Kidney (tissue), 14 donors: Measurements from ENCODE around the gene ACVR1B. TPM values are rescaled to one million over a fixed set of nuclear protein-coding genes. Genes with fewer than 3 reads are reported as not detected.

Experiments
- DNase-seq, 5 donors: peaks; one replicate each; pipeline ENCODE4 v3.0.0-alpha.2; 2013 to 2020
- FAIRE-seq: peaks from 2 replicates; lab custom pipeline; 2012; peaks lifted over from hg19 to GRCh38; lab: Jason Lieb, UNC
- H3K27ac ChIP-seq, 2 donors: one replicate each; pipeline ENCODE4 v1.7.0; 2013; ENCODE audit warnings: low read depth in 2 of 2, low read length in 2 of 2, inconsistent platforms in 1 of 2
- H3K27me3 ChIP-seq: one replicate; pipeline ENCODE4 v1.7.1; 2013; ENCODE audit warnings: low read length, inconsistent platforms; ENCODE audit not compliant: control insufficient read depth, insufficient read depth
- H3K36me3 ChIP-seq, 3 donors: one replicate each; pipeline versions ENCODE4 v1.7.0 to v1.7.1; 2013; ENCODE audit warnings: low read length in 3 of 3, control low read depth in 1 of 3, inconsistent platforms in 1 of 3; ENCODE audit not compliant: insufficient read depth in 3 of 3, control insufficient read depth in 2 of 3
- H3K4me1 ChIP-seq, 3 donors: one replicate each; pipeline versions ENCODE4 v1.7.0 to v1.7.1; 2013; ENCODE audit warnings: low read length in 3 of 3, inconsistent platforms in 1 of 3, low read depth in 1 of 3; ENCODE audit not compliant: control insufficient read depth in 2 of 3, insufficient read depth in 2 of 3
- H3K4me3 ChIP-seq, 3 donors: one replicate each; pipeline versions ENCODE4 v1.7.0 to v1.8.1; 2013; ENCODE audit warnings: low read length in 3 of 3, control low read depth in 1 of 3, inconsistent platforms in 1 of 3
- H3K9ac ChIP-seq, 3 donors: one replicate each; pipeline versions ENCODE4 v1.7.0 to v1.7.1; 2013; ENCODE audit warnings: low read length in 3 of 3, control low read depth in 1 of 3, inconsistent platforms in 1 of 3
- H3K9me3 ChIP-seq, 3 donors: one replicate each; pipeline versions ENCODE4 v1.7.0 to v1.7.1; 2013; ENCODE audit warnings: low read length in 3 of 3, control low read depth in 1 of 3, inconsistent platforms in 1 of 3; ENCODE audit not compliant: control insufficient read depth in 2 of 3, insufficient read depth in 1 of 3
- intact Hi-C: fragments of 100-400 bp; cut with DNase I; formaldehyde crosslinking; loops from one replicate; pipeline ENCODE4 v1.11.1; 2022
- polyA plus RNA-seq: library from polyadenylated mRNA; stranded (reverse); fragments of 350-450 nt; fragmentation: Illumina TruSeq; extraction: RNeasy Lipid Tissue Mini Kit (QIAGEN cat#74804); gene quantifications from one replicate; pipeline ENCODE4 v1.2.3, GENCODE V29; 2014; ENCODE audit warnings: low read depth, low replicate concordance; ENCODE audit not compliant: insufficient read depth
- total RNA-seq: library from RNA; stranded (reverse); fragmentation: NEBNext Ultra II Directional; extraction: Animal tissue kit (Norgen Biotek cat#: 25700); gene quantifications from one replicate; pipeline ENCODE4 v1.2.1, GENCODE V29; 2021
- TF ChIP-seq, protein P1 (sequence below): IDR thresholded peaks from 3 replicates; pipeline ENCODE4 v1.5.1; 2012; ENCODE audit warnings: mild to moderate bottlenecking, moderate library complexity, borderline replicate concordance; ENCODE audit not compliant: insufficient read depth; ENCODE audit errors: extremely low read depth
- donor health status: control.
- donor health status: control.
- donor health status: control.
- donor health status: control.
- donor health status: control.
- donor health status: DM: yes; HTN: yes; CAD: no.
- donor health status: Normal renal cell carcinoma (clear cell type).

The ACVR1B gene
- total and polyA plus RNA-seq, 2 donors from 2014 or later: 30.6 to 95.5 TPM

DNA sequence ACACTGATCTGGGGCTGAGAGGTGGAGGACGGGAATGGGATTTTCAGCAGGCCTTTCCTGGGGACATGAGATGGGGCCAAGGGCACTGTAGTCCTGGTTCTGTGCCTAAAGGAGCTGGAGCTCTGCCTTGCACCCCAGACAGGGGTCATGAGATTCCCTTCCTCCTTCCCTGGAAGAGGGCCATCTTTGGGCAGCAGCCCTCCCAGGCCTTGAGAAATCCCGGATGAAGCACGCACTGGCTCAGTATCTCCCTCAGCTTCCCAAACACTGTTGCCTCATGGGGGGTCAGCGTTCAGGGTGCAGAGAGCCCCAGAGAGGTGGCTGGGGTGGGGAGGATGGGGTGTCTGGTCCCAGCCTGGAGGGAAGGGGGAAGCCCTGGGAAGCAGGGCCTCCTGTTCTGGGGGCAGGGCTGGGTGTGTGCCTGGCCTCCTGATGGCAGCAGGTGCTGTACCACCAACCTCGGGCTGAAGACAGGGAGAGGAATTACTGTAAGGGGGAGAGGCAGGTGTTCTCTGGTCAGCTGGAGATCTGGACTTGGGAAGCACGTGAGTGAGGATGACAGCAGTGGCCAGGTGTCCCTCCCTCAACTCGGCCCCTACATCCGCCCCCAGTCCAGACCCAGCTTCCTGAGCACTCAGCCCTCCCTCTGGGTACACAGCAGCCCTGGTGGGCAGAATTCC is 91.3 kb downstream of the ACVR1B start:
- Histone ChIP-seq H3K9ac (no peak overlapping the region), H3K27me3 (no peaks in the 10 kb centered on the region), H3K27ac (peak overlapping the region in 1 of 2 donors; percentile 79), H3K4me1 (peaks cover 0 to 28% (median 4%) of the 10 kb centered on the region in 3 donors), H3K4me3 (no peak overlapping the region), H3K36me3 (no peaks in the 10 kb centered on the region), H3K9me3 (no peaks in the 10 kb centered on the region)
- FAIRE-seq: no peak
- TF ChIP-seq, protein P1, sequence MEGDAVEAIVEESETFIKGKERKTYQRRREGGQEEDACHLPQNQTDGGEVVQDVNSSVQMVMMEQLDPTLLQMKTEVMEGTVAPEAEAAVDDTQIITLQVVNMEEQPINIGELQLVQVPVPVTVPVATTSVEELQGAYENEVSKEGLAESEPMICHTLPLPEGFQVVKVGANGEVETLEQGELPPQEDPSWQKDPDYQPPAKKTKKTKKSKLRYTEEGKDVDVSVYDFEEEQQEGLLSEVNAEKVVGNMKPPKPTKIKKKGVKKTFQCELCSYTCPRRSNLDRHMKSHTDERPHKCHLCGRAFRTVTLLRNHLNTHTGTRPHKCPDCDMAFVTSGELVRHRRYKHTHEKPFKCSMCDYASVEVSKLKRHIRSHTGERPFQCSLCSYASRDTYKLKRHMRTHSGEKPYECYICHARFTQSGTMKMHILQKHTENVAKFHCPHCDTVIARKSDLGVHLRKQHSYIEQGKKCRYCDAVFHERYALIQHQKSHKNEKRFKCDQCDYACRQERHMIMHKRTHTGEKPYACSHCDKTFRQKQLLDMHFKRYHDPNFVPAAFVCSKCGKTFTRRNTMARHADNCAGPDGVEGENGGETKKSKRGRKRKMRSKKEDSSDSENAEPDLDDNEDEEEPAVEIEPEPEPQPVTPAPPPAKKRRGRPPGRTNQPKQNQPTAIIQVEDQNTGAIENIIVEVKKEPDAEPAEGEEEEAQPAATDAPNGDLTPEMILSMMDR: no peak
- intact Hi-C loops: no loop called here
- DNase-seq: no peak

DNA sequence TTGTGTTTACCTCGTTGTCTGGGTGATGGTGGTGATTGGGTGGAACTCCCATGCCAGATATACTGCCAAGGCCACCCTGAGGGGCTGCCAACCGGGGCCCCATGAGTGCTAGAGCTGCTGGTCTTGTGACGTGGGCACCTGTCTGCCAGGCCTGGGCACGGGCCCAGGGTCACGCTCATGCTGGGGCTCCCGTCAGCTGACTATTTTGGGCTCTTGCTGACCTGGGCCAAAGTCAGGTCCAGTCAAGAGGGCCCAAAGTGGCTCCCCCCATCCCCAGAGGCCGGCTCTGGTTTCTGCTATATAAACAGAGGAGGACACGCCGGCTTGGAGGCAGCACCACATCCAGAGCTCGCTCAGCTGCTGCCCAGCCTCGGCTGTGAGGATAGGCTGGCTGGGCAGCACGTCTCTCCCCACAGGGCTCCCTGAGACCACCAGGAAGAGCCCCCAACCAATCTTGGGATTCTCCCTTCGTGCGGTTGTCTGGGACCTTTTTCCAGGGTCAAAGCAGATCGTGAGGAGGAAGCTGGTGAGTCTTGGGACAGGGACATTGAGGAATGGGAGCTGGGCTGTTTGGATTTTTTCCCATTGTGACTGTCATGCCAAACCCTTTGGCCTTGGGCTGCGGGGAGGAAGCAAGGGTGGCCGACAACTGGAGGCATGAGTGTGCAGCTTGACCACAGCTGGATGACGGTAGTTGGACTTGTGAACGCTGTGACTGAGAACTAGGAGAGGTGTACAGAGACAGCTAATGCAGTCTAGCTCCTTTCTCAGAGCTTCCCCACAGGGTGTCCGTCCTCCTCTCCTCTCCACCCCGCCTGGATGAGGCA is 92.1 kb downstream of the ACVR1B start:
- H3K27me3 ChIP-seq: no peaks in the 10 kb centered on the region
- TF ChIP-seq, protein P1: no peak
- DNase-seq (no peak), FAIRE-seq (no peak)
- H3K9me3 ChIP-seq: no peaks in the 10 kb centered on the region
- peak overlapping the region; percentile 79 to 87 for H3K27ac ChIP-seq
- peak overlapping the region in 1 of 3 donors; percentile 66 for H3K9ac ChIP-seq
- H3K4me1 ChIP-seq: peaks cover 0 to 25% (median 4%) of the 10 kb centered on the region in 3 donors
- peak overlapping the region in 1 of 3 donors; percentile 28 for H3K4me3 ChIP-seq
- intact Hi-C loops: no loop called here
- H3K36me3 ChIP-seq: no peaks in the 10 kb centered on the region

DNA sequence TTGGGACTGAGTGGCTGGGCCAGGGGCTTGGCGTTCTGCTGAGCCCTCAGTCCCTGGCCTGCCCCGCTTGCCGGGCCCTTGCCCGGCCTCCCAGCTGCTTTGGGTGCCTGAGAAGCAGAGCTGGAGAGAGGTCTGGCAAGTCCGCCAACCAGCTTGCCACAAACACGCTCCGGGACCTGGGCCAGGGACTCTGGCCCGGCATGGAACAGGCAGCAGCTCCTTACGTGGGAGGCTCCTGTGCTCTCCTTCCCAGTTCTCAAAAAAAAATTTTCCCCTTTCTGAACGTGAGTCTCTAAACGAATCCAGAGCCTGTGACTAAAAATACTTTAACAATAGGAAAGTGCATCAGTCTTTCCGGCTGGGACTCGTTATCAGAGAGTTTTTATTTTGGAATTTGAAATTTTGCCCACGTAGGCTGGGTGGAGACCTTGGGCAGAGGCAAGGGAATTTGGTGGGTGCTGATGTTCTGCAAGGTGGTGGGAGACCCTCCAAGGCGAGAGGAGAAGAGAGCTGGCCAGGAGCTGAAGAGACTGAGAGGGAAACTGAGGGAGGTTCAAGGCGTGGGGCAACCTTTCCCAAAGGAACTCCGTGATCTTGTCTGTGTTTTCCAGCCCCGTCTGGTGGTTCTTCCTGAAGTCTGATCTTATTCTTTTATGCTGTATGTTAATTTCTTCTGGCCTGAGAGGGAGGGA is 92.9 kb downstream of the ACVR1B start:
- Histone ChIP-seq H3K9ac (peak overlapping the region in 1 of 3 donors; percentile 66), H3K27ac (peak overlapping the region; percentile 79 to 87), H3K27me3 (no peaks in the 10 kb centered on the region), H3K4me3 (peak overlapping the region in 1 of 3 donors; percentile 28), H3K9me3 (no peaks in the 10 kb centered on the region), H3K4me1 (peaks cover 0 to 24% (median 4%) of the 10 kb centered on the region in 3 donors), H3K36me3 (no peaks in the 10 kb centered on the region)
- intact Hi-C loops: no loop called here
- FAIRE-seq (no peak), DNase-seq (peak in 1 of 5 donors; percentile 82)
- TF ChIP-seq, protein P1: no peak
